ENCODE data around the gene RFX4.

- TF ChIP-seq POLR2A (IDR thresholded peaks at IDR 0.05; ENCODE audit: insufficient read depth in 1 of 2, low read depth in 2 of 2, low read length in 2 of 2) = no peak
- no peak for TF ChIP-seq HNRNPH1 (optimal IDR thresholded peaks at IDR 0.05; ENCODE audit: low read depth, low read length)
- TF ChIP-seq BCL3 (CRISPR knock-in tag; IDR thresholded peaks at IDR 0.05) = no peak
- TF ChIP-seq ZNF362 (CRISPR knock-in tag; IDR thresholded peaks at IDR 0.05; ENCODE audit: borderline replicate concordance) = no peak
- TF ChIP-seq TAF1 (CRISPR knock-in tag; IDR thresholded peaks at IDR 0.05) = no peak
- no peak for TF ChIP-seq NFYC (CRISPR knock-in tag; IDR thresholded peaks at IDR 0.05)
- TF ChIP-seq ATRX (CRISPR knock-in tag; IDR thresholded peaks at IDR 0.05; ENCODE audit: borderline replicate concordance) = no peak
- TF ChIP-seq CTCF (CRISPR knock-in tag; IDR thresholded peaks at IDR 0.05) = no peak
- TF ChIP-seq PHF8 (CRISPR knock-in tag; IDR thresholded peaks at IDR 0.05) = no peak
- no peak for TF ChIP-seq ZSCAN31 (CRISPR knock-in tag; IDR thresholded peaks at IDR 0.05; ENCODE audit: low read depth)
- no peak for TF ChIP-seq ZNF580 (CRISPR knock-in tag; IDR thresholded peaks at IDR 0.05; ENCODE audit: borderline replicate concordance, low read depth)
- TF ChIP-seq ZBTB2 (CRISPR knock-in tag; IDR thresholded peaks at IDR 0.05; ENCODE audit: low read depth) = no peak
- no peak for TF ChIP-seq THAP9 (CRISPR knock-in tag; IDR thresholded peaks at IDR 0.05; ENCODE audit: borderline replicate concordance)
- no peak for TF ChIP-seq FOXK2 (IDR thresholded peaks at IDR 0.05)
Observed at GRCh38 chr12:106670131-106670530, 87.3 kb downstream of the RFX4 start.
